Suprapubic skin (tissue), 4 donors: ENCODE data around the gene ANGEL2.
"Not testable (repeated sequence)": the region's sequence is repeated elsewhere in the genome, so short reads cannot be mapped to it uniquely, and the experiment has no call there.

Source experiments
- EP300 ChIP-seq: sonication (generic); formaldehyde crosslinking; IDR thresholded peaks from one replicate; pipeline ENCODE4 v1.6.1; 2017; ENCODE audit warnings: antibody characterized with exemption
- POLR2A ChIP-seq, 2 donors: fragments of 450-650 bp; IDR thresholded peaks; one replicate each; pipeline ENCODE4 v1.6.1; 2017; ENCODE audit warnings: antibody characterized with exemption in 2 of 2, mild to moderate bottlenecking in 2 of 2, moderate library complexity in 2 of 2
- POLR2AphosphoS5 ChIP-seq, 3 donors: sonication (generic); formaldehyde crosslinking; IDR thresholded peaks; one replicate each; pipeline ENCODE4 v1.6.1; 2017; ENCODE audit warnings: antibody characterized with exemption in 3 of 3
- TF ChIP-seq, protein P1 (sequence below), 2 donors: fragments of 200-600 bp in 1 of 2; fragments of 450-650 bp in 1 of 2; sonication (generic) in 1 of 2; IDR thresholded peaks; one replicate each; pipeline ENCODE4 v1.5.1; 2016 to 2019; ENCODE audit warnings: antibody characterized with exemption in 2 of 2, mild to moderate bottlenecking in 1 of 2, moderate library complexity in 1 of 2

DNA sequence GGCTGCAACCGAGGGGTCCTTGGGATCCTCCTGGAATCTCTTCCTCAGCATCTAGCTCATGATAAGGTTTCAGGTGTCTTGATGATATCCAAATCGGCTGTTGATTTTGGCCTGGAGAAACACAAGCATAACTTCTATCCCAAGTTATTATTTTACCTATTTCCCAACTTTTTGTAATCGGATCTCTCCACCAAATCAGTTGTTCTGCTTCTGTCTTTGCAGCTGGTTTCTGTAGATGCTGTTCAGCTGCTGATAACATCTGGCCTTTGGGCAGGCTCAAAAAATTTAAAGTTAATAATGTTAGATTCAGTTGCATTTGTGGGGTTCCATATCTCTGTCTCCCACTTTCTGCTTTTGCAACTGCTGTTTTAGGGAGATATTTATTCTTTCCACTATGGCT is 11.4 kb upstream of the ANGEL2 start:
- TF ChIP-seq, protein P1, sequence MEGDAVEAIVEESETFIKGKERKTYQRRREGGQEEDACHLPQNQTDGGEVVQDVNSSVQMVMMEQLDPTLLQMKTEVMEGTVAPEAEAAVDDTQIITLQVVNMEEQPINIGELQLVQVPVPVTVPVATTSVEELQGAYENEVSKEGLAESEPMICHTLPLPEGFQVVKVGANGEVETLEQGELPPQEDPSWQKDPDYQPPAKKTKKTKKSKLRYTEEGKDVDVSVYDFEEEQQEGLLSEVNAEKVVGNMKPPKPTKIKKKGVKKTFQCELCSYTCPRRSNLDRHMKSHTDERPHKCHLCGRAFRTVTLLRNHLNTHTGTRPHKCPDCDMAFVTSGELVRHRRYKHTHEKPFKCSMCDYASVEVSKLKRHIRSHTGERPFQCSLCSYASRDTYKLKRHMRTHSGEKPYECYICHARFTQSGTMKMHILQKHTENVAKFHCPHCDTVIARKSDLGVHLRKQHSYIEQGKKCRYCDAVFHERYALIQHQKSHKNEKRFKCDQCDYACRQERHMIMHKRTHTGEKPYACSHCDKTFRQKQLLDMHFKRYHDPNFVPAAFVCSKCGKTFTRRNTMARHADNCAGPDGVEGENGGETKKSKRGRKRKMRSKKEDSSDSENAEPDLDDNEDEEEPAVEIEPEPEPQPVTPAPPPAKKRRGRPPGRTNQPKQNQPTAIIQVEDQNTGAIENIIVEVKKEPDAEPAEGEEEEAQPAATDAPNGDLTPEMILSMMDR (IDR thresholded peaks at IDR 0.05): not testable (repeated sequence)
- TF ChIP-seq POLR2A (IDR thresholded peaks at IDR 0.05); EP300; POLR2AphosphoS5 (IDR thresholded peaks at IDR 0.05): not testable (repeated sequence)
